GM18870 (cell line): Measurements from ENCODE around the gene SLC25A33.

ENCODE experiments used
- ATAC-seq: cut with Tn5 transposase; IDR thresholded peaks from one replicate; pipeline ENCODE4 v1.9.1; 2021; ENCODE audit warnings: moderate library complexity; ENCODE audit not compliant: unreplicated experiment

SLC25A33 gene

DNA sequence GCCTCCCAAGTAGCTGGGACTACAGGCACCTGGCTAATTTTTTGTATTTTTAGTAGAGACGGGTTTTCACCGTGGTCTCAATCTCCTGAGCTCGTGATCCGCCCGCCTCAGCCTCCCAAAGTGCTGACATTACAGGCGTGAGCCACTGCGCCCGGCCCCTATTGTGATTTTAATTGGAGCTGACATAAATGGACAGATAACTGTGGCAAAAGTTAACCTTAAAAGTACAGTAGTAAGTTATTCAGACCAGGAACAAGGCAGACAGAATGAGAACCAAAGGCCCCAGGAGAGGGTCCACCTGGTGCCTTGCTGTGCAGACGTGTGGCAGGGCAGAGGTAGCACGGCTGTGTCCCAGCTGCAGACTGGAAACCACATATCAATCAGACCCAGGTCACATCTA, 60.5 kb downstream of the SLC25A33 start:
- no peak for ATAC-seq

DNA sequence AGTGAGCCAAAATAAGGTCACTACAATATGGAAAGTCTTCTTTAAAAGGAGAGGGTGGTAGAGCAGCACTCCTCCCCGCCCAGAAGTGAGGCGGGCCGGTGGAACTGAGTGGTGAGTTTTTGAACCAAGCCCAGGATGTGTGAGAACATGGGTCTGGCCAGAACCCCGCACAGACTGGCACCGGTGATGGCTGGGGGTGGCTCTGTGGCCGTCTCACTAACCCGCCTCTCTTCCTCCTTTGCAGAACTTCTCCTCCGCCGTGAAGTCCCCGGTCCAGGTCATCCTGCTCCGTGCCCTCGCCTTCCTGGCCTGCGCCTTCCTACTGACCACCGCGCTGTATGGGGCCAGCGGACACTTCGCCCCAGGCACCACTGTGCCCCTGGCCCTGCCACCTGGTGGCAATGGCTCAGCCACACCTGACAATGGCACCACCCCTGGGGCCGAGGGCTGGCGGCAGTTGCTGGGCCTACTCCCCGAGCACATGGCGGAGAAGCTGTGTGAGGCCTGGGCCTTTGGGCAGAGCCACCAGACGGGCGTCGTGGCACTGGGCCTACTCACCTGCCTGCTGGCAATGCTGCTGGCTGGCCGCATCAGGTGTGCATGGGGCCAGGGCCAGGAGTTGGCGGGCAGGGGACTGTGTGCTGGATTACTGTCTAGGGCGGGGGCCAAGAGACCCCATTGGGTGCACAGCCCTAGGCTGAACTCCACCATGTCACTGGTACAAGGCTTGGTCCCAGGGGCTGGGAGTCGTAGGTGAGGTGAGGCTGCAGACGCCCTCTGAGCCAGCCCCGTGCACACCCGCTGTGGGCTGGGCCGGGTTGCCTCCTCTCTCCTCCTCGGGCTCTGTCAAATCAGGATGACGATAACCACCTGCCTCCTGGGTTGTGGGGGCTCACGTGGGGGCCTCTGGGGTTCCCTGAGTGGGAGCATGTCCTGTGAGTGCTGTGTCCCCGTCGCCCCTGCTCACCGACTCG, 61.9 kb downstream of the SLC25A33 start:
- no peak for ATAC-seq

DNA sequence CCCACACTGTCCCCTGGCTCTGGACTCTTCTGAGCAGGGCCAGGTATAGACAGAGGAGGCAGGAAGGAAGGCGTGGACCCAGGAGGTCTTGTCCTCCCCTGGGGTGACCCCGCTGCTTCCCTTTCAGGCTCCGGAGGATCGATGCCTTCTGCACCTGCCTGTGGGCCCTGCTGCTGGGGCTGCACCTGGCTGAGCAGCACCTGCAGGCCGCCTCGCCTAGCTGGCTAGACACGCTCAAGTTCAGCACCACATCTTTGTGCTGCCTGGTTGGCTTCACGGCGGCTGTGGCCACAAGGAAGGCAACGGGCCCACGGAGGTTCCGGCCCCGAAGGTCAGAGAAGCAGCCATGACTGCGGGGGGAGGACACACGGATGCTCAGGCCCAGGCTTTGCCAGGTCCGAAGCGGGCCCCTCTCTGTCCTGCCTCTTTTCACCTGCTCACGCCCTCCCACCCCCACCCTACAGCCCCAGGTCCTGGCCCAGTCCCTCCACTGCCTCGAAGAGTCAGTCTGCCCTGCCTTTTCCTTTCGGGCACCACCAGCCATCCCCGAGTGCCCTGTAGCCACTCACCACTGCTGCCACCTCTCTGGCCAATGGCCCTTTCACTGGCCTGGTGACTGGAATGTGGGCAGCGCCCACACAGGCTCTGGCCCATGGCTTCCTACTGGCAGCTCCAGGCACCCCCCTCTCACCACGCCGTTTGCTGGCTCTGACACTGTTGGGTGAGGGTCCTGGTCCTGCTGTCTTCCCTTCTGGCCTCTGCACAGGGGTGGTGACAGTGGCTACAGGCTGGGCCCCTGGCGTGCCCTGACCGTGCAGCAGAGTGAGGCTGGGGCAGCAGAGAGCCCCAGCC, 62.9 kb downstream of the SLC25A33 start:
- ATAC-seq = no peak

DNA sequence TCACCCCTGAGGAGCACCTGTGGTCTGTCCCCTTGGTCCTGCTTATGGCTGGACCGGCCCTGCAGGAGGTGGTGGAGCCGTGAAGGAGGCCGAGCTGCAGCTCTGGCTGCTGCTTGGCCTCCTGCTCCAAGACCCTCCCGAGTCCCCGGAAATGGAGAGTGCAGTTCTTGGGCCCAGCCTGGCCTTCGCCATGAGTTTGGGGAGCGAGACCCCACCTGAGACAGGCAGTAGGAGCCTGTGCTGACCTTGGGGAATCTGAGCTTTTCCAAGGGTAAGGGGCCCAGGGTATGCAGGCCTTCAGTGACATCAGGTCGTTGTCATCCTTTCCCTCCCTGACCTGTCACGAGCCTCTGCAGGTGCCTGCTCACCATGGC, 63.5 kb downstream of the SLC25A33 start:
- ATAC-seq = no peak

DNA sequence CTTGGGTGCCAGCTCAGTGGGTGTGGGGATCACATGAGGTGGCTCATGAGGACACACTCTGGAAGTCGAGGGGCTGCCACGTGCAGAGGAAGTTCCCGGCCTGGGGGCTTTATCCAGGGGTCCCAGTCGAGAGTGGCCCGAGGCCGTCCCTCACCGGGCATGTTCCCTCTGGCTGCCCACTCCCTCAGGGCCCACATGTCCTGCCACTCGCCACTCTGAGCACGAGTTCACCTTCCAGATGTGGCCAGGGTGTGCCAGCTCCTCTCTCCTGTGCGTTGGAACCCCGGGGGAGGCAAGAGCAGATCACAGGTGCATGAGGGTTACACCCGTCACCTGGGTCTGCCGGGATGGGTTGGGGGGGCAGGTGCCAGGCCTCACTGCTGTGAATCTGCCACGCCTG, 64.0 kb downstream of the SLC25A33 start:
- ATAC-seq = no peak

DNA sequence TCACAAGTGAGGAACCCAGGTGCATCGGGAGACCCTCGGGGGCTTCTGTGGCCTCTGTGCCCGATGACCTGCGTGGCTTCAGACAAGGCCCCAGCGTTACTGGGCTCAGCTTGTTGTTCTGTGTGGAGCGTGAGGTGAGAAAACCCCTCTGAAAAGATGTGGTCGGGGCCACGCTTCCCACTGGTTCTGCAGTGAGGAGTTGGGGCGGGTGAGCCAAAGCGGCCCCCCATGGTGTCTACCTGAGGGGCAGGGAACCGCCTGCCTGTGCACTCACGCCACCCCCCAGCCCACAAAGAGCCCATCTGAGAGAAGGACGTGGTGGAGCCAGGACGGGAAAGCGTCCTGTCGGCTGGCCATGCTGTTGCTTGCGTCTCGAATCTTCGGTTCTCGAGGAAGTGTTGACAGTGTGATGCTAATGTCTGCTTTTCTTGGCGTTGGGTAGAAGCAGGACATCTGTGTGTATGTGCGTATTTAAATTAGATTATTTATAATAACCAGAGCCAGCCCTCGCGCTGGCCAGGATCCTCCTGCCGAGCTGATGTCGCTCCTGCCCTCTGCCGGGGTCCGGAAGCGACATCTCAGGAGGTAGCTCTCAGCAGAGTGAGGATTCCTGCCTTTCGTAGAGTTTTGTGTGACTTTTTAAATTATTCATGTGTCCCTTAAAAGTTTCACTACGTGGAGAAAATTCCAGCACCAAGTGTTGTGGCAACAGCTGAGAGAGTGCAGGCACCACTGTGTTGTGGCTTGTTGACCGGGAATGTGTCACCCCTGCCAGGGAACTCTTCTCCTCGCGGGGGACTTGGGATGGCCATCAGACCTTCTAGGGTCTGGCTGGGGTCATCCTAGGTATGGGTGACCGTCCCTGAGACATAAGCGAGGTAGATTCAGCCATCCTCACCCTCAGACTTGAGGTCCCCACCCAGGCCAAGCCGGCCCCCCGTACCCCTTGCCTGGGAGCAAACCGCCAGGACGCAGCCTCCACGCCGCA, 64.8 kb downstream of the SLC25A33 start:
- no peak for ATAC-seq

DNA sequence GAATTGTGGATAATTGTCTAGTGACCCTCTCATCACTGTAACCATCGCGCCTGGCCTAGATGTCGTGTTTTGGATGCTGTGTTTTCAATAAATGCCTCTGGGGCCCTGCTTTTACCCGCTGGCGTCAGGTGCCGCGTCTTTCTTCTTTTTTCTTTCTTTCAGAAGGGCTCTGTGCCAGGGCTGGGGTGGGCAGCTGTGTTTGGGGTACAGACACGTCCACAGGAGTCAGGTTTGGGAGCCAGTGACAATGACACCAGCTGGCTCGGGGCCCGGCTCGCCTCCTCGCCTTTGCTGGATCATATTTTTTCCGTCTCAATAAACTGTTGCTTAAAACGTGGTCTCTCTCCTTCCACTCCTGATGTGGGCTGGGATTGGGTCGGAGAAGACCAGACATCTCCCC, 65.6 kb downstream of the SLC25A33 start:
- ATAC-seq = no peak

DNA sequence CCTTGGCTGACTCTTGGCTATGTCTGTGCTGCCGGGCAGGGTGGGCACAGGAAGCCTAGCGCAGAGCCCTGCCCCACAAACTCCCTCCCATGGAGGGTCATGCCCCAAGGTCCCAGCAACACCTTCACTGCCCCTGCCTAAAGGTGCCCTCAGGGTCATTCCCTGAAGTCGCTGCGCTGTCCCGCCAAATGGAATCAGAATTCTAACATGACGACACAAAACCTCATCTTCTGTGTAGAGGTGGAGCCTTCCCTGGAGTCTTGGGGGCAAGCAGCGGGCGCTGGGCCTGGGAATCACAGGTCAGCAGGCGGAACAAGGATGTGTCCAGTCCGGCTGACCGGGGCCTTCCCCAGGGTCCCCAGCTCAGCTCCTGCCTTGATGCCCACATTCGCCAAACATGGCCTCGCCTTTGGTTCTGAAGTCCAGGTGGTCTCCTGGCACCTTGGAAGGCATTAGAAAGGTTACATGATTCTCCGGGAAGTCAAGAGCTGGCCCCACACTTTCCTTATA, 66.7 kb downstream of the SLC25A33 start:
- ATAC-seq = no peak

DNA sequence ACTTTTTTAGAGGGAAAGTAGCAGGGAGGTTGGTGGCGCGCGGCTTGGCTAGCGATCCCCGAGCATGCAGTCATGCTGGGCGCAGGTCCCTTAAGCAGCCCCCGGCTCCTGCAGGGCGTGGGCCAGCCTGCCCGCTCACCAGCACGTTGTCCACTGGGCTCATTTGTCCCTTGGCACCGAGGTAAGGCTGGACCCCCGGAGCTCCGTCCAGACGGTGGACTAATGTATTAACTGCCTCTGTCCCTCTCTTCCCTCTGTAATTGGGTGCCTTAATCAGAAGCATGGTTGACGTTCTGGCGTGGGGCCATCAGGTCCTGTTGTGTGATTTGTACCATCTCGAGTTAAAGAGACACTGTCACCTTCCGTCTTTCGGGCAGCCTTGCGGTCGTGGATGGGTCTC, 67.2 kb downstream of the SLC25A33 start:
- ATAC-seq = no peak

DNA sequence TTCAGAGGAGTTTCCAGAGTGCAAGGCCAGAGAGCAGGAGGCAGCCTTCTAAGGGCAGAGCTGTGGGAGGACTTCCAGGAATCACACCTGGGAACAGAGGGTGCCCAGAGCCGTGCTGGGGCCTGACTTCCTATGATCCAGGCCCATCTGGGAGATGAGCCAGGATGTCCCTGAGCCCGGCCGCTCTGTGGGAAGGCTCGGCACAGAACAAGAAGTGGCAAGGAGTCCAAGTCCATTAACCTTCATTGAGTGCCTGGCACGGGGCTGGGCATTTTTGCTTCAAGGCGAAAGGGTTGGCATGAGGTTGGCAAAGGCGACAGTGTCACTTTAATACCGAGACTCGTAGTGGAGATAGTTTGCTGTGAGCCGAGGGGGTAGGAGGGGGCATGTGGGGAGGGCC, 67.7 kb downstream of the SLC25A33 start:
- ATAC-seq = no peak

DNA sequence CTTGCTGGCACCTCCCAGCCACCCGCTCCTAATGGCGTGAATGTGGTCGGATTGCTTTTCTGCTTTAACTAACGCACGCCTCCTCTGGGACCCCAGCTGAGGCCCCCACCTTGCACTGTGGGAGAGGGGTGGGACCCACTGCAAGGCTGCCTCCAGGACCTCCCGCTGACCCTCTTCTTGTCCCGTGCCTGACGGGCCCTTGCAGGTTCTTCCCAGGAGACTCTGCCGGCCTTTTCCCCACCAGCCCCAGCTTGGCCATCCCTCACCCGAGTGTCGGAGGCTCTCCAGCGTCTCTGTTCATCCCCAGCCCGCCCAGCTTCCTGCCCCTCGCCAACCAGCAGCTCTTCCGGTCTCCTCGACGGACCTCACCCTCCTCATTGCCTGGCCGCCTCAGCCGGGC, 68.1 kb downstream of the SLC25A33 start:
- no peak for ATAC-seq

DNA sequence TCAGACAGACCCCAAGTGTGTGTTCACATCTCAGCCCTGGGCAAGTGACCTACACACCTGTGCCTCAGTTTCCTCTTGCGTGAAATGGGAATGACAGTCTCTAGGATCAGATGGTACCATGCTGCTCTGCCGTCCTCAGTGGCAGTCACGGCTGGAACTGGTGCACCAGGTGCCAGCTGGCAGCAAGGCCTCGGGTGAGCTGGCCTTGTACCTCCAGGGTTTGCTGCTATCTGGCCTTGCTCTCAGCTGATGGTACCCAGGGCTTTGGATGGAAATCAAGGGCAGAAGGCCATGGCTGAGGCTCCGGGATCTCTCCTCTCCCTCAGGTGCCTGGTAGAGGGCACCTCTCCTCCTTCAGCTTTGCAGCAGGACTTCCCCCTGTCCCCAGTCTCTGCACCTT, 70.7 kb downstream of the SLC25A33 start:
- no peak for ATAC-seq

DNA sequence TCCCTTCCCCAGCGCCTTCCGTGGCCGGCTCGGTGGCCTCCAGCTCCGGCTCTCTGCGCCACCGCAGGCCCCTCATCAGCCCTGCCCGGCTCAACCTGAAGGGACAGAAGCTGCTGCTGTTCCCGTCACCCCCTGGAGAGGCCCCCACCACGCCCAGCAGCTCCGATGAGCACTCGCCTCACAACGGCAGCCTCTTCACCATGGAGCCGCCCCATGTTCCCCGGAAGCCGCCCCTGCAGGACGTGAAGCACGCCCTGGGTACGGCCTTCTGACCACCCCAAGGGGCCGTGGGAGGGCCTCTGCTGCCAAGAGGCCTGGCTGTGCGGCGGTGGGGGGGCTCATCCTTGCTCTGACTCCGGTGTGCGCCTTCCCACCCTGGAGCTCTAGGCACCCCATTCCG, 71.3 kb downstream of the SLC25A33 start:
- no peak for ATAC-seq

DNA sequence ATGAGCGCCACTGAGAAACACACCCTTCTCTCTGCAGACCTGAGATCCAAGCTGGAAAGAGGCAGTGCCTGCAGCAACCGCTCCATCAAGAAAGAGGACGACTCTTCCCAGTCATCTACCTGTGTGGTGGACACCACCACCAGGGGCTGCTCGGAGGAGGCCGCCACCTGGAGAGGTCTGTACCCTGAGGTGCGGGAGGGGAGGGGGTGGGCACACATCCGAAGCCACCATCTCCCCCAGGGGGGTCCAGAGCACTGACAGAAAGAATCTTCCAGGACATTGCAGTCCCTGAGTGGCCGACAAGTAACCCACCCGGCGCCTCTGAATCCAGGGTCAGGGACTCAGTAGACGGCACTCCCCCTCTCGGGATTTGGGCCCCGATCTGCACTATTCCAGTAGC, 72.5 kb downstream of the SLC25A33 start:
- no peak for ATAC-seq

DNA sequence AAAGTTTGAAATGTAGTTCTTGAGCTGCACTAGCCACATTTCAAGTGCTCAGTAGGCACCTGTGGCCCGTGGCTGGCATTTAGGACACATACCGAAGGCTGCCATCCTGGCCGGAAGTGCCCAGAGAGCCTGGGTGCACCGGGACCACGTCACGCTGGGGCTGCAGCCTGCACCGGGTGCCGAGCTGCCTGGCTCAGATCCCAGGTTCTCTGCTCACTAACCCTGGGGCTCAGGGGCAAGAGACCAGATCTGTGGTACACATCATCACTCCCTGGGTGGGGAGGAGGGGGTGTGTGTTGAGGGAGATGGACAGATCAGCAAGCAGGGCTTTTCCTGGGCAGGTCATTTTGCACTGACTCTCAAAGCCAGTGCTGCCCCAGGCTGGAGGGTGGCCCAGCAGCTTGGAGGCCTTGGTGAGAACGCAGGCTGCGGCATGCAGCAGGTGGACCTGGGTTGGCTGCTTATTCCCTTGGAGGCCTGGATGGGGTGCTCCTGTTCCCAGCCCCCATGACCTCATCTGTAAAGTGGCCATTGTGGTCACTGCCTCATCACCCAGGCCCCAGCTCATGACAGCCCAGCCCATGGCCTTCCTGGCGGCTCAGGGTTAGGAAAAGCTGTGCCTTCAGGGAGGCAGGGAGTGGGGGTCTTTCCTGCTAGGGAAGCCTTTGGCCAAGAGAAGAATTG, 73.0 kb downstream of the SLC25A33 start:
- ATAC-seq = no peak

DNA sequence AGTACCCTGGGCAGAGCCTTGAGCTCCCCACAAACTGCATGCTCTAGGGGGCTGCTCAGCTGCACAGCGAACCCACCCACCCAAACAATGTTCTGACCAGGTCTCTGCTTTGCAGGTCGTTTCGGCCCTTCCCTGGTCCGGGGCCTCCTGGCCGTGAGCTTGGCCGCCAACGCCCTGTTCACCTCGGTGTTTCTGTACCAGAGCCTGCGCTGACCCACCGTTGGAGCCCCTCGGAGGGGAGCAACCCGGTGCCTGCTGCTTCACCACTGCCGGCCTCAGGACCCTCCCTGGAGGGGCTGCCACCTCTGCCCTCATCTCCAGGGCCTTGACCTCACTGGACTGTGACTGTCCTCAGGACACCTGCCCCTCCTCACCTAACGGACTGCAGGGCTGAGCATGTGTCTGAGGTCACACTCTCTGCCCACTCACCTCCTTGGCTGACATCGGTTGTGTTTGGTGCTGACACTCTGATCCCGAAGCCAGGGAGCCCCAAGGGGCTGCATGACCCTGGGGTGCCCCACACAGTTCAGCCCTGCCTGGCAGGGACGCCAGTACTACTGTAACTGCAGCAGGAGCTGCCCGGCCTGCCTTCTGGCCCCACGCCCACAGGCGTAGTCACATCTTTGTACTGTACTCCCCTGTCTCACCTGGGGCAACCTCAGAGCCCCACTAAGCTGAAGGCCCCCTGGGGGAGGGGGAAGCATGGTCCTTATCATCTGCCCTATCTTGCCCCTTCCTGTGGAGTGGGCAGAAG, 73.8 kb downstream of the SLC25A33 start:
- ATAC-seq = no peak

DNA sequence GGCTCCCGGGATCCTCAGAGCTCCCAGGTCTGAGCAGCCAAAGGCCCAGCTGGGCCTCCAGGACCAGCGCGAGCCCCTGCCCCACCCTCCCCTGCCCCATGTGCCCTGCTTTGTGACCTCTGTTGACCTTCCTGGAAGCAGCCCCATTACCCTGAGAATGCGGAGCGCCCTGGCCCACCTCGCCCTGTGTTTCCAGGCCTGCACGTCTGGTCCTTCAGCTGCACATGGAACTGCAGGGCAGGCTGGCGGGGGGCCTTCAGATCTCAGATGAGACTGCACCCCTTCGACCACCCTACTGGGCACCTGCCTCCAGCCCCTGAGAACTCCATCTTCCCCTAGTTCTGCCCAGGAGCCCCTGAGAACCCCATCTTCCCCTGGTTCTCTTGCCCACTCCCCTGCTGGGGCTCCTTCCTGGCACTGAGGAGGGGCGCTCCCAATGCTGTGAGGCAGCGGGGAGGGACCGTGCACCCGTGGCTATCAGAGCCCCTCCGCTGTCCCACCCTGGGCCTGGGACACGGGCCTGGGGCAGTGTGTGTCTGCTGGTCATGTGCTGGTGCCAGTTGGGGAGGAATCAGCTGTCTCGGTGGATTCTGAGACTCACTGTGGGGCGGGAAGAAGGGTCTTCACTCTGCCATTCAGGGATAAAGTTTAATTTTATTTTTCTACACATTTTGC, 74.5 kb downstream of the SLC25A33 start:
- ATAC-seq = no peak

DNA sequence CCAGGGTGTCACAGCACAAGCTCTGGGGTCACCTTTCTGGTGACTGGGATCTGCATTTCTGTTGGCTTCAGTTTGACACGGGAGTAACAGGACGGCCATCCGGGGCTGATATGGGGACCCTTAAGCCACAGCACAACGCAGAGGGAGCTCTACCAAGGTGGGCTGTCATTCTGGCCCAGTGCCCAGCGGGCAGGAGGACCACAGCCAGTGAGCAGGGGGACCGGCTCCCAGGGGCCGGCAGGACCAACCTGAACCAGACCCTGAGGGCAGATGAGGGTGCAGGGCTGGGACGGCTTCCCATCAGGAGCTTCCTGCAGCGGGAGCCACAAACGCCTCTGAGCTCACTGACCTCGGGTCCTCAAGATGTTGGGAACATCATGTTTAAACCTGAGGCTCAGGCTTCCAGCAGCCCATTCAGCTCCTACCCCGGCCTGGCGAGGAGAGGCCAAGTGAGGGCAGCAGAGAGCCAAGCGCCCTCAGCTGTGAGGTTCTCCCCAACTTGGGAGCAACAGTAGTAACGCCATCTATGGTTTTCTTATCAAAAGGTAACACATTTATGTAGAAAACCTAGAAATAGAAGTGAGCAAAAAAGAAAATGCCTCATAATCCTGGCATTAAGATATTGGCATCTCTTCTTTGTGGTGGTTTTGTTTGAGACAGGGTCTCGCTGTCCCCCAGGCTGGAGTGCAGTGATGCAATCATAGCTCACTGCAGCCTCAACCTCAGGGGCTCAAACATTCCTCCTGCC, 76.2 kb downstream of the SLC25A33 start:
- no peak for ATAC-seq
